Measurements from ENCODE around the gene CRISP3. TPM values are rescaled to one million over a fixed set of nuclear protein-coding genes. Genes with fewer than 3 reads are reported as not detected.
"Not testable (repeated sequence)": the region's sequence is repeated elsewhere in the genome, so short reads cannot be mapped to it uniquely, and the experiment has no call there.

The CRISP3 gene
- total and polyA plus RNA-seq, 10 of the 15 experiments (the other 5 are each of a cell fraction or from before 2014, with no cell fraction given), result not detected

DNA sequence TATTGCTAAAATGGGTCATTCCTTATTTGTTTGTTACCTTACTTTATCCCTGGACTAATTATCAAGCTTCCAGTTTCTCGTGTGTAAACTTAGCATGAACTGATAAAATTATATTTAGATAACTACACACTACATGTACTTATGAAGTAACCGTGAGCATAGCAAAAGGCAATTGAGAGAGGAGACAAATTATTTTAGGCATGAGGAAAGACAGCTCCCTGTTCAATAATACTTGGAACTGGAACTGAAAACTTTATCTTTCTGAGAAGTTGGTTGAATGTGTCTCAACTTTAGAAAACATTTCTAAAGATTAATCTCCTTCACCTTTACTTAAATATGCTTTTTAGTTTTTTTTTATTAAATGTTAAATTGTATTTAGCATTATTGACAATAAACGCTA, 11.4 kb downstream of the CRISP3 start (continued):
- TF ChIP-seq, protein P1, sequence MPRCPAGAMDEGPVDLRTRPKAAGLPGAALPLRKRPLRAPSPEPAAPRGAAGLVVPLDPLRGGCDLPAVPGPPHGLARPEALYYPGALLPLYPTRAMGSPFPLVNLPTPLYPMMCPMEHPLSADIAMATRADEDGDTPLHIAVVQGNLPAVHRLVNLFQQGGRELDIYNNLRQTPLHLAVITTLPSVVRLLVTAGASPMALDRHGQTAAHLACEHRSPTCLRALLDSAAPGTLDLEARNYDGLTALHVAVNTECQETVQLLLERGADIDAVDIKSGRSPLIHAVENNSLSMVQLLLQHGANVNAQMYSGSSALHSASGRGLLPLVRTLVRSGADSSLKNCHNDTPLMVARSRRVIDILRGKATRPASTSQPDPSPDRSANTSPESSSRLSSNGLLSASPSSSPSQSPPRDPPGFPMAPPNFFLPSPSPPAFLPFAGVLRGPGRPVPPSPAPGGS (IDR thresholded peaks at IDR 0.05; ENCODE audit: borderline replicate concordance, insufficient read depth, low read depth, low read length, poor library complexity, severe bottlenecking), result no peak
- TF ChIP-seq BRCA1 (IDR thresholded peaks at IDR 0.05; ENCODE audit: low read depth, low read length) (no peak), IKZF2 (IDR thresholded peaks at IDR 0.05) (no peak), ATF7 (IDR thresholded peaks at IDR 0.05; ENCODE audit: low read depth) (no peak), YBX1 (IDR thresholded peaks at IDR 0.05) (no peak)

DNA sequence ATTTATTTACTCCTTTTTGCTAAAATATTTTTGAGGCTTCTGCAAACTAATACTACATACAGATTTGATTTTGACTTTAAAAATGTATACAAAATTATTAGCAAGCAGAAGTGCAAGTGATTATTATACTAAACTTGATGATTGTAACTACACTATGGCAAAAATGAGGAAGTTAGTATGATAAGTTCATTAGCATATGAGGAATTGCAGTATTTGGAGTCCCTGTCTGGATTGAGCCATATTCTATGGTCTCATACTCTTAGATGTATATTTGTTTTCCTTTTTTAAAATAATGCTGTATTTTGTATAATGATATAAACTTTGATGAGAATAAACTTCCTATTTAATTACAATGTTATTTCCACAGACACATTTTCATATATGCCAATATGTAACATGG, 13.9 kb downstream of the CRISP3 start:
- Histone ChIP-seq H3K4me1 (ENCODE audit: control insufficient read depth, insufficient read depth, low read length) (no peaks in the 10 kb centered on the region), H2AFZ (ENCODE audit: control insufficient read depth, low read depth, low read length) (no peak overlapping the region), H3K27ac (ENCODE audit: control insufficient read depth, insufficient read depth) (no peak overlapping the region), H3K36me3 (ENCODE audit: control insufficient read depth in 2 of 2, insufficient read depth in 2 of 2, low read length in 1 of 2) (no peaks in the 10 kb centered on the region), H4K20me1 (ENCODE audit: control insufficient read depth, insufficient read depth) (no peaks in the 10 kb centered on the region), H3K79me2 (ENCODE audit: control insufficient read depth, insufficient read depth, low read length) (no peaks in the 10 kb centered on the region), H3K9ac (ENCODE audit: control insufficient read depth, insufficient read depth, low read length) (no peak overlapping the region), H3K9me3 (replicated peaks; ENCODE audit: control insufficient read depth, insufficient read depth, low read length) (no peaks in the 10 kb centered on the region), H3K27me3 (replicated peaks in 1 of 2; ENCODE audit: control insufficient read depth in 2 of 2, insufficient read depth in 2 of 2, low read length in 1 of 2) (no peaks in the 10 kb centered on the region), H3K4me2 (ENCODE audit: control insufficient read depth, insufficient read depth) (no peak overlapping the region), H3K4me3 (no peak overlapping the region)
- no TSS peak for BruUV-seq (replicated peaks)
- in situ Hi-C loops (cut with MboI), result no loop called here
- POLR2A ChIA-PET, result no interaction called here
- no peak for ATAC-seq
- RAD21 ChIA-PET (ENCODE audit: unreplicated experiment), result no interaction called here
- TF ChIP-seq ZNF24 (IDR thresholded peaks at IDR 0.05), result no peak
- TF ChIP-seq, protein P2, sequence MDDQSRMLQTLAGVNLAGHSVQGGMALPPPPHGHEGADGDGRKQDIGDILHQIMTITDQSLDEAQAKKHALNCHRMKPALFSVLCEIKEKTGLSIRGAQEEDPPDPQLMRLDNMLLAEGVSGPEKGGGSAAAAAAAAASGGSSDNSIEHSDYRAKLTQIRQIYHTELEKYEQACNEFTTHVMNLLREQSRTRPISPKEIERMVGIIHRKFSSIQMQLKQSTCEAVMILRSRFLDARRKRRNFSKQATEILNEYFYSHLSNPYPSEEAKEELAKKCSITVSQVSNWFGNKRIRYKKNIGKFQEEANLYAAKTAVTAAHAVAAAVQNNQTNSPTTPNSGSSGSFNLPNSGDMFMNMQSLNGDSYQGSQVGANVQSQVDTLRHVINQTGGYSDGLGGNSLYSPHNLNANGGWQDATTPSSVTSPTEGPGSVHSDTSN (IDR thresholded peaks at IDR 0.05; ENCODE audit: insufficient replicate concordance, low read depth, low read length), result no peak
- SMC1A ChIA-PET (ENCODE audit: uncharacterized antibody, unreplicated experiment), result no interaction called here
- DNase-seq (ENCODE audit: low read depth, low spot score), result no peak
- CTCF ChIA-PET, result no interaction called here
- no peak for FAIRE-seq
- intact Hi-C loops (cut with micrococcal nuclease; ENCODE audit: unreplicated experiment), result no loop called here

DNA sequence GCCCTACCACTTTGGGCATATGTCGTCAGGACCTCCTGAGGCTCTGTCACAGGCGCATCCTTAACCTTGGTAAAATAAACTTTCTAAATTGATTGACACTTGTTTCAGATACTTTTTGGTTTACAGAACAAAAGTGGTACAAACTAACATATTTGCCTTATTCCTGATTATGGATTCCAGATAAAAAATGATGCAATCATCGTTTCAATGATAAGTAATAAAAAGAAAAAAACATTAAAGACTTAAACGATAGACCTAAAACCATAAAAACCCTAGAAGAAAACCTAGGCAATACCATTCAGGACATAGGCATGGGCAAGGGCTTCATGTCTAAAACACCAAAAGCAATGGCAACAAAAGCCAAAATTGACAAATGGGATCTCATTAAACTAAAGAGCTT, 20.3 kb downstream of the CRISP3 start:
- FAIRE-seq, result not testable (repeated sequence)

More for the DNA sequence above, 20.3 kb downstream of the CRISP3 start:
- H4K20me1 ChIP-seq (ENCODE audit: control insufficient read depth, insufficient read depth); H3K9me3 ChIP-seq (replicated peaks; ENCODE audit: control insufficient read depth, insufficient read depth, low read length); BruUV-seq (replicated peaks); H3K27ac ChIP-seq (ENCODE audit: control insufficient read depth, insufficient read depth); DNase-seq (ENCODE audit: low read depth, low spot score); CTCF ChIA-PET; SMC1A ChIA-PET (ENCODE audit: uncharacterized antibody, unreplicated experiment); intact Hi-C loops (cut with micrococcal nuclease; ENCODE audit: unreplicated experiment); POLR2A ChIA-PET; H3K79me2 ChIP-seq (ENCODE audit: control insufficient read depth, insufficient read depth, low read length); H3K36me3 ChIP-seq (ENCODE audit: control insufficient read depth in 2 of 2, insufficient read depth in 2 of 2, low read length in 1 of 2); H3K27me3 ChIP-seq (replicated peaks in 1 of 2; ENCODE audit: control insufficient read depth in 2 of 2, insufficient read depth in 2 of 2, low read length in 1 of 2); in situ Hi-C loops (cut with MboI); H3K9ac ChIP-seq (ENCODE audit: control insufficient read depth, insufficient read depth, low read length); ATAC-seq; RAD21 ChIA-PET (ENCODE audit: unreplicated experiment); H3K4me2 ChIP-seq (ENCODE audit: control insufficient read depth, insufficient read depth); H2AFZ ChIP-seq (ENCODE audit: control insufficient read depth, low read depth, low read length); H3K4me1 ChIP-seq (ENCODE audit: control insufficient read depth, insufficient read depth, low read length); H3K4me3 ChIP-seq: not testable (repeated sequence)
- 26% methylated on average over 4 of the region's 4 CpGs for WGBS (ENCODE audit: insufficient coverage, insufficient replicate concordance, low lambda C conversion rate, missing lambda C conversion rate)
